GM12878 (cell line): Measurements from ENCODE around the gene ARL6IP1. TPM values are rescaled to one million over a fixed set of nuclear protein-coding genes. Genes with fewer than 3 reads are reported as not detected.

ENCODE experiments used
- ATAC-seq: fragments of 200-7000 bp; cut with Tn5 transposase; 3 replicates; pipeline ENCODE4 v1.9.1; 2020; ENCODE audit warnings: mild to moderate bottlenecking, moderate library complexity
- BruUV-seq: library from RNA; stranded (reverse); fragments of 400-500 nt; replicated peaks from 2 replicates; lab custom pipeline; 2021; lab: Mats Ljungman, UMichigan
- CTCF ChIA-PET: fragments of 300-600 bp; sonication (Branson Sonifier 250); formaldehyde crosslinking; extraction: SDS; loops from one replicate; lab custom pipeline; 2021; ENCODE audit warnings: inconsistent platforms; lab: Yijun Ruan, JAX
- POLR2A ChIA-PET: fragments of 350-600 bp; formaldehyde crosslinking; extraction: SDS; loops from one replicate; lab custom pipeline; 2021; ENCODE audit warnings: inconsistent platforms; lab: Charles Lee
- RAD21 ChIA-PET: fragments of 300-600 bp; sonication (Branson Sonifier 250); formaldehyde crosslinking; loops from one replicate; lab custom pipeline; 2023; ENCODE audit warnings: antibody characterized with exemption; ENCODE audit not compliant: unreplicated experiment; lab: Charles Lee
- SMC1A ChIA-PET: fragments of 300-600 bp; sonication (Branson Sonifier 250); formaldehyde crosslinking; loops from one replicate; lab custom pipeline; 2023; ENCODE audit not compliant: unreplicated experiment, uncharacterized antibody; lab: Charles Lee
- DNase-seq: peaks from one replicate; pipeline ENCODE4 v3.0.0-alpha.2; 2011; ENCODE audit warnings: low read depth, low spot score
- FAIRE-seq: peaks from 3 replicates; lab custom pipeline; 2011; peaks lifted over from hg19 to GRCh38; lab: Jason Lieb, UNC
- H2AFZ ChIP-seq: 2 replicates; pipeline ENCODE4 v1.6.0; 2011; ENCODE audit warnings: low read depth, low read length, control low read depth; ENCODE audit not compliant: control insufficient read depth
- H3K27ac ChIP-seq: 2 replicates; pipeline ENCODE4 v1.5.1; 2011; ENCODE audit warnings: control low read depth; ENCODE audit not compliant: control insufficient read depth, insufficient read depth
- H3K27me3 ChIP-seq, 2 experiments: replicated peaks in 1 of 2; 2 replicates each; pipeline versions ENCODE4 v1.6.0 to v1.6.1; 2011; ENCODE audit warnings: low read length in 1 of 2; ENCODE audit not compliant: control insufficient read depth in 2 of 2, insufficient read depth in 2 of 2
- H3K36me3 ChIP-seq, 2 experiments: 2 replicates each; pipeline ENCODE4 v1.5.1; 2011; ENCODE audit warnings: low read length in 1 of 2; ENCODE audit not compliant: control insufficient read depth in 2 of 2, insufficient read depth in 2 of 2
- H3K4me1 ChIP-seq: 2 replicates; pipeline ENCODE4 v1.6.1; 2011; ENCODE audit warnings: mild to moderate bottlenecking, low read length, moderate library complexity, mixed read lengths; ENCODE audit not compliant: control insufficient read depth, insufficient read depth
- H3K4me2 ChIP-seq: 2 replicates; pipeline ENCODE4 v1.6.0; 2011; ENCODE audit warnings: control low read depth; ENCODE audit not compliant: control insufficient read depth, insufficient read depth
- H3K4me3 ChIP-seq: fragments of 200-600 bp; sonication (generic); 2 replicates; pipeline ENCODE4 v1.5.1; 2016
- H3K79me2 ChIP-seq: 2 replicates; pipeline ENCODE4 v1.6.0; 2011; ENCODE audit warnings: low read length; ENCODE audit not compliant: control insufficient read depth, insufficient read depth
- H3K9ac ChIP-seq: 2 replicates; pipeline ENCODE4 v1.8.0; 2011; ENCODE audit warnings: low read length, control low read depth, mixed read lengths; ENCODE audit not compliant: control insufficient read depth, insufficient read depth
- H3K9me3 ChIP-seq: replicated peaks from 3 replicates; pipeline ENCODE4 v1.5.1; 2011; ENCODE audit warnings: mild to moderate bottlenecking, low read length; ENCODE audit not compliant: control insufficient read depth, insufficient read depth
- H4K20me1 ChIP-seq: 2 replicates; pipeline ENCODE4 v1.6.0; 2011; ENCODE audit not compliant: control insufficient read depth, insufficient read depth
- ASH2L ChIP-seq: fragments of 300-600, 200-600 bp; sonication (generic); IDR thresholded peaks from 2 replicates; pipeline ENCODE4 v1.6.1; 2017; ENCODE audit warnings: low read depth, mild to moderate bottlenecking, borderline replicate concordance
- EED ChIP-seq: sonication (generic); IDR thresholded peaks from 2 replicates; pipeline ENCODE4 v1.6.1; 2016; ENCODE audit warnings: antibody characterized with exemption, low read depth
- GATAD2B ChIP-seq: fragments of 450-650 bp; conservative IDR thresholded peaks from 2 replicates; pipeline ENCODE4 v1.6.1; 2017; ENCODE audit warnings: low read depth, mild to moderate bottlenecking, moderate library complexity
- HDGF ChIP-seq: fragments of 450-650 bp; IDR thresholded peaks from 2 replicates; pipeline ENCODE4 v1.6.1; 2016; ENCODE audit warnings: antibody characterized with exemption
- IKZF2 ChIP-seq, 2 experiments: fragments of 450-650 bp; IDR thresholded peaks; 2 replicates each; pipeline ENCODE4 v1.6.1; 2017; ENCODE audit warnings: mild to moderate bottlenecking in 2 of 2, moderate library complexity in 2 of 2
- POLR2AphosphoS5 ChIP-seq: IDR thresholded peaks from 2 replicates; pipeline ENCODE4 v1.6.1; 2011; ENCODE audit warnings: mild to moderate bottlenecking, low read length, inconsistent platforms
- RAD21 ChIP-seq: IDR thresholded peaks from 2 replicates; pipeline ENCODE4 v1.6.1; 2011; ENCODE audit warnings: mild to moderate bottlenecking, low read depth, low read length, moderate library complexity; ENCODE audit not compliant: insufficient read depth
- RELA ChIP-seq: fragments of 450-650 bp; IDR thresholded peaks from 2 replicates; pipeline ENCODE4 v1.8.0; 2014; ENCODE audit warnings: borderline replicate concordance; ENCODE audit not compliant: partially characterized antibody
- SMARCA5 ChIP-seq: fragments of 450-650 bp; IDR thresholded peaks from 2 replicates; pipeline ENCODE4 v1.6.1; 2017; ENCODE audit warnings: mild to moderate bottlenecking
- SP1 ChIP-seq: IDR thresholded peaks from one replicate; pipeline ENCODE4 v1.6.1; 2011; ENCODE audit warnings: low read depth, low read length
- ZNF24 ChIP-seq: fragments of 450-650 bp; IDR thresholded peaks from 2 replicates; pipeline ENCODE4 v1.6.1; 2017; ENCODE audit warnings: antibody characterized with exemption, mild to moderate bottlenecking
- WGBS: methylation state at CpG from one replicate; pipeline ENCODE4 v1.1.6; 2016; ENCODE audit warnings: low lambda C conversion rate; ENCODE audit not compliant: insufficient replicate concordance, insufficient coverage; ENCODE audit errors: missing lambda C conversion rate; 5-methylcytosine and 5-hydroxymethylcytosine counted together
- in situ Hi-C: fragments of 300-500 bp; cut with MboI; formaldehyde crosslinking; loops from 9 replicates; pipeline ENCODE4 v1.14.3; 2018; ENCODE audit warnings: mixed read lengths
- intact Hi-C: fragments of 100-400 bp; cut with micrococcal nuclease; formaldehyde crosslinking; loops from one replicate; pipeline ENCODE4 v1.14.2; 2022; ENCODE audit not compliant: unreplicated experiment
- polyA plus RNA-seq, 11 experiments: library from polyadenylated mRNA; depleted of rRNA in 4 of 11; unstranded in 6 of 11; stranded (reverse) in 5 of 11; fragments of >200 nt; fragmentation: Nextera tagmentation in 4 of 11; fragmentation: Illumina TruSeq in 1 of 11; extraction: Ambion mirVana in 4 of 11; extraction: Trizol in 1 of 11; gene quantifications; 1 replicate in 1 of 11; 2 replicates in 10 of 11; pipeline versions ENCODE4 v1.2.1 to v1.2.3, GENCODE V29; 2011 to 2016; ENCODE audit warnings: inconsistent platforms in 2 of 11, missing spikeins in 2 of 11, low read depth in 1 of 11
- total RNA-seq, 4 experiments: library from RNA; depleted of rRNA in 3 of 4; stranded (reverse); fragments of >200 nt in 3 of 4; fragmentation: Illumina TruSeq in 1 of 4; extraction: Trizol in 1 of 4; gene quantifications; 2 replicates each; pipeline versions ENCODE4 v1.2.1 to v1.2.3, GENCODE V29; 2013 to 2021
- TF ChIP-seq, protein P1 (sequence below): fragments of 150-350 bp; IDR thresholded peaks from 2 replicates; pipeline ENCODE4 v1.6.1; 2016; ENCODE audit warnings: low read depth, low read length
- TF ChIP-seq, protein P2 (sequence below): fragments of 450-650 bp; formaldehyde crosslinking; IDR thresholded peaks from 2 replicates; pipeline ENCODE4 v1.4.0; 2020; ENCODE audit warnings: mild to moderate bottlenecking, moderate library complexity

The ARL6IP1 gene
- total and polyA plus RNA-seq, 10 of the 15 experiments (the other 5 are each of a cell fraction or from before 2014, with no cell fraction given), result 99.3 to 334 (median 197) TPM

DNA sequence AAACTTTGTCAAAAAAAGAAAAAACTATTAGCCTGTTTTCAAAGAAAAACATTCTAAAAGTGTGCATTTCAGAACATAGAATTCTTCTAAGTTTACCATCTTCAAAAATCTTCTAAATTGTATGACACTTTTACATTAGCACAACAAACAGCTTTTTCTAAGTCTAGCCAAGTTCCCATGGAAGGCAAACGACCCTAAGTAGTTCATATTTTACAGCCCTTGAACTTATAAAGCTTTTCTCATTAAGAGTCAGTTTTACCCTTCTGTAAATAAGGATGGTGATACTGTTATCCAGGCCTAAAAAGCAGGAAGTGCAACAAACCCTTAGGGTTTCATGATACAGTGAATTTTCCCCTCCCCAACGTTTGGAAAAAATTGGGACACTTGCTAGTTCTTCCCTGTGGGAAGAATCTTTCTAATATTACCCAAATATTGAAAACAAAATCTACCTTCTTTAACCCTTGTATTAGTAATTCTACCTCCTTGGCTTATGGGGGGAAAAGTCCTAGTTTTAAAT lies 4.0 kb upstream of the ARL6IP1 start (continued):
- TF ChIP-seq POLR2AphosphoS5, result no peak
- TF ChIP-seq, all 136 proteins: peak for 0

DNA sequence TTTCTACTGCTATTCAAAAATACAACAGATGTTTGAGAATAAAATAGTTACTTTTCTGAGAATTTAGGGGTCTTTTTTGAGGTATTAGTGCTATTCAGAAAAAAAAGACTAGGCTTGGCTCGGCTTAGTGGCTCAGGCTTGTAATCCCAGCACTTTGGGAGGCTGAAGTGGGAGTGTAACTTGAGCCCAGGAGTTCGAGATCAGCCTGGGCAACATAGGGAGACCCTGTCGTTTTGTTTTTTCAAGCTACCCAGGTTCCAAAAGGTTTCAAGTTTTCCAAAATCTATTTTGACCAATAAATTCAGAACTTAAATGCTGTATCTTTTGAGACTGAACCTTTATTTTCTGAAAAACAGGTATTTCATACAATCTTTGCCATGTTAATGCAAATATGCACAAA lies 3.2 kb upstream of the ARL6IP1 start:
- ATAC-seq, result no peak
- H2AFZ ChIP-seq, result no peak overlapping the region
- H3K4me1 ChIP-seq, result peaks cover 10% of the 10 kb centered on the region
- ChIA-PET POLR2A (interaction anchor here (0.6 to 8.9 kb wide), 4 partner anchors 16 to 154 kb away, joined by 3 to 128 read pairs (median 4); partner anchors contain the start of gene RPS15A), CTCF (interaction anchor here (1.1 to 3.6 kb wide), 11 partner anchors 9 to 164 kb away, joined by 3 to 15 read pairs (median 4); partner anchors contain the start of gene RPS15A), SMC1A (interaction anchor here (0.6 to 7.2 kb wide), 6 partner anchors 12 to 1511 kb away, joined by 3 to 64 read pairs (median 4); no protein-coding TSS in a partner anchor), RAD21 (interaction anchor here (0.7 to 6.9 kb wide), 5 partner anchors 16 to 170 kb away, joined by 3 to 71 read pairs (median 4); partner anchors contain the start of gene RPS15A)
- TF ChIP-seq ASH2L, result no peak
- TF ChIP-seq, protein P1, sequence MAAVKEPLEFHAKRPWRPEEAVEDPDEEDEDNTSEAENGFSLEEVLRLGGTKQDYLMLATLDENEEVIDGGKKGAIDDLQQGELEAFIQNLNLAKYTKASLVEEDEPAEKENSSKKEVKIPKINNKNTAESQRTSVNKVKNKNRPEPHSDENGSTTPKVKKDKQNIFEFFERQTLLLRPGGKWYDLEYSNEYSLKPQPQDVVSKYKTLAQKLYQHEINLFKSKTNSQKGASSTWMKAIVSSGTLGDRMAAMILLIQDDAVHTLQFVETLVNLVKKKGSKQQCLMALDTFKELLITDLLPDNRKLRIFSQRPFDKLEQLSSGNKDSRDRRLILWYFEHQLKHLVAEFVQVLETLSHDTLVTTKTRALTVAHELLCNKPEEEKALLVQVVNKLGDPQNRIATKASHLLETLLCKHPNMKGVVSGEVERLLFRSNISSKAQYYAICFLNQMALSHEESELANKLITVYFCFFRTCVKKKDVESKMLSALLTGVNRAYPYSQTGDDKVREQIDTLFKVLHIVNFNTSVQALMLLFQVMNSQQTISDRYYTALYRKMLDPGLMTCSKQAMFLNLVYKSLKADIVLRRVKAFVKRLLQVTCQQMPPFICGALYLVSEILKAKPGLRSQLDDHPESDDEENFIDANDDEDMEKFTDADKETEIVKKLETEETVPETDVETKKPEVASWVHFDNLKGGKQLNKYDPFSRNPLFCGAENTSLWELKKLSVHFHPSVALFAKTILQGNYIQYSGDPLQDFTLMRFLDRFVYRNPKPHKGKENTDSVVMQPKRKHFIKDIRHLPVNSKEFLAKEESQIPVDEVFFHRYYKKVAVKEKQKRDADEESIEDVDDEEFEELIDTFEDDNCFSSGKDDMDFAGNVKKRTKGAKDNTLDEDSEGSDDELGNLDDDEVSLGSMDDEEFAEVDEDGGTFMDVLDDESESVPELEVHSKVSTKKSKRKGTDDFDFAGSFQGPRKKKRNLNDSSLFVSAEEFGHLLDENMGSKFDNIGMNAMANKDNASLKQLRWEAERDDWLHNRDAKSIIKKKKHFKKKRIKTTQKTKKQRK, result no peak
- TF ChIP-seq, protein P2, sequence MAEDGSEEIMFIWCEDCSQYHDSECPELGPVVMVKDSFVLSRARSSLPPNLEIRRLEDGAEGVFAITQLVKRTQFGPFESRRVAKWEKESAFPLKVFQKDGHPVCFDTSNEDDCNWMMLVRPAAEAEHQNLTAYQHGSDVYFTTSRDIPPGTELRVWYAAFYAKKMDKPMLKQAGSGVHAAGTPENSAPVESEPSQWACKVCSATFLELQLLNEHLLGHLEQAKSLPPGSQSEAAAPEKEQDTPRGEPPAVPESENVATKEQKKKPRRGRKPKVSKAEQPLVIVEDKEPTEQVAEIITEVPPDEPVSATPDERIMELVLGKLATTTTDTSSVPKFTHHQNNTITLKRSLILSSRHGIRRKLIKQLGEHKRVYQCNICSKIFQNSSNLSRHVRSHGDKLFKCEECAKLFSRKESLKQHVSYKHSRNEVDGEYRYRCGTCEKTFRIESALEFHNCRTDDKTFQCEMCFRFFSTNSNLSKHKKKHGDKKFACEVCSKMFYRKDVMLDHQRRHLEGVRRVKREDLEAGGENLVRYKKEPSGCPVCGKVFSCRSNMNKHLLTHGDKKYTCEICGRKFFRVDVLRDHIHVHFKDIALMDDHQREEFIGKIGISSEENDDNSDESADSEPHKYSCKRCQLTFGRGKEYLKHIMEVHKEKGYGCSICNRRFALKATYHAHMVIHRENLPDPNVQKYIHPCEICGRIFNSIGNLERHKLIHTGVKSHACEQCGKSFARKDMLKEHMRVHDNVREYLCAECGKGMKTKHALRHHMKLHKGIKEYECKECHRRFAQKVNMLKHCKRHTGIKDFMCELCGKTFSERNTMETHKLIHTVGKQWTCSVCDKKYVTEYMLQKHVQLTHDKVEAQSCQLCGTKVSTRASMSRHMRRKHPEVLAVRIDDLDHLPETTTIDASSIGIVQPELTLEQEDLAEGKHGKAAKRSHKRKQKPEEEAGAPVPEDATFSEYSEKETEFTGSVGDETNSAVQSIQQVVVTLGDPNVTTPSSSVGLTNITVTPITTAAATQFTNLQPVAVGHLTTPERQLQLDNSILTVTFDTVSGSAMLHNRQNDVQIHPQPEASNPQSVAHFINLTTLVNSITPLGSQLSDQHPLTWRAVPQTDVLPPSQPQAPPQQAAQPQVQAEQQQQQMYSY (CRISPR knock-in tag), result no peak
- TF ChIP-seq RELA, result no peak
- TF ChIP-seq HDGF, result no peak
- TF ChIP-seq SMARCA5, result no peak
- no peak for TF ChIP-seq EED
- no peak for TF ChIP-seq IKZF2 (IDR thresholded peaks at IDR 0.05)
- TF ChIP-seq RAD21, result no peak
- no peak for TF ChIP-seq GATAD2B
- TF ChIP-seq SP1, result no peak
- TF ChIP-seq ZNF24, result no peak
- in situ Hi-C loops (loop anchor here (5.0 kb wide), 1 partner anchor 168 kb away; no protein-coding TSS in a partner anchor), intact Hi-C loops (loop anchor here (5.0 kb wide), 1 partner anchor 123 kb away; the partner anchor contains the start of gene SMG1)
- peaks cover 19% of the 10 kb centered on the region for H3K79me2 ChIP-seq
- H3K36me3 ChIP-seq, result peaks cover 5 to 14% of the 10 kb centered on the region in 2 experiments
- H3K4me2 ChIP-seq, result no peak overlapping the region
- no peaks in the 10 kb centered on the region for H4K20me1 ChIP-seq
- no peaks in the 10 kb centered on the region for H3K27me3 ChIP-seq
- 84% methylated on average over 3 of the region's 3 CpGs for WGBS
- FAIRE-seq, result no peak
- no TSS peak for BruUV-seq
- DNase-seq, result no peak
- H3K9ac ChIP-seq, result no peak overlapping the region
- H3K27ac ChIP-seq, result 0 out of 2 replicates have a peak overlapping the region, but pooled peaks have one; percentile 3
- H3K4me3 ChIP-seq, result no peak overlapping the region
- no peaks in the 10 kb centered on the region for H3K9me3 ChIP-seq
